IMR-90 (cell line): ENCODE measurements around the gene RUNX3. TPM values are rescaled to one million over a fixed set of nuclear protein-coding genes. Genes with fewer than 3 reads are reported as not detected.

Source experiments
- ATAC-seq: fragments of 200-7000 bp; cut with Tn5 transposase; 2 replicates; pipeline ENCODE4 v1.9.1; 2020; ENCODE audit warnings: low read depth, mild to moderate bottlenecking, moderate library complexity
- BruUV-seq: library from RNA; stranded (reverse); fragments of 400-500 nt; replicated peaks from 2 replicates; lab custom pipeline; 2021; lab: Mats Ljungman, UMichigan
- CTCF ChIA-PET: fragments of 300-600 bp; formaldehyde crosslinking; extraction: SDS; loops from one replicate; lab custom pipeline; 2021; ENCODE audit warnings: antibody characterized with exemption; lab: Yijun Ruan, JAX
- POLR2A ChIA-PET: fragments of 300-600 bp; sonication (Branson Sonifier 250); formaldehyde crosslinking; loops from one replicate; lab custom pipeline; 2022; ENCODE audit warnings: antibody characterized with exemption; ENCODE audit not compliant: unreplicated experiment; lab: Charles Lee
- DNase-seq: peaks from one replicate; pipeline ENCODE4 v3.0.0; 2013
- H2AFZ ChIP-seq: replicated peaks from 2 replicates; pipeline ENCODE3; 2013; ENCODE audit warnings: low read length, mild to moderate bottlenecking; ENCODE audit not compliant: poor library complexity
- H2AK5ac ChIP-seq: 2 replicates; pipeline ENCODE4 v1.6.1; 2013; ENCODE audit warnings: low read depth, low read length, inconsistent platforms
- H2AK9ac ChIP-seq: replicated peaks from 2 replicates; pipeline ENCODE3; 2013; ENCODE audit warnings: mild to moderate bottlenecking, low read depth, low read length, moderate library complexity; ENCODE audit not compliant: poor library complexity
- H2BK120ac ChIP-seq: 2 replicates; pipeline ENCODE4 v1.6.1; 2013; ENCODE audit warnings: low read depth, low read length, inconsistent platforms
- H2BK15ac ChIP-seq: 3 replicates; pipeline ENCODE4 v1.6.1; 2013; ENCODE audit warnings: low read depth, low read length, inconsistent platforms
- H2BK20ac ChIP-seq: 2 replicates; pipeline ENCODE4 v1.6.1; 2013; ENCODE audit warnings: low read depth, mild to moderate bottlenecking, inconsistent platforms, low read length, moderate library complexity
- H2BK5ac ChIP-seq: 2 replicates; pipeline ENCODE4 v1.6.1; 2013; ENCODE audit warnings: mild to moderate bottlenecking, low read depth, low read length, inconsistent platforms; ENCODE audit not compliant: poor library complexity, severe bottlenecking
- H3K14ac ChIP-seq: replicated peaks from 2 replicates; pipeline ENCODE4 v1.6.1; 2013; ENCODE audit warnings: low read depth, low read length, inconsistent platforms
- H3K18ac ChIP-seq: 2 replicates; pipeline ENCODE4 v1.6.1; 2013; ENCODE audit warnings: low read depth, low read length, control low read depth
- H3K23ac ChIP-seq: 2 replicates; pipeline ENCODE4 v1.6.1; 2013; ENCODE audit warnings: low read depth, low read length, inconsistent platforms
- H3K27ac ChIP-seq: 2 replicates; pipeline ENCODE4 v1.5.1; 2013; ENCODE audit warnings: mild to moderate bottlenecking, control low read depth, low read length; ENCODE audit not compliant: insufficient read depth
- H3K27me3 ChIP-seq: 2 replicates; pipeline ENCODE4 v1.6.1; 2013; ENCODE audit warnings: low read length; ENCODE audit not compliant: control insufficient read depth, insufficient read depth
- H3K36me3 ChIP-seq: 2 replicates; pipeline ENCODE4 v1.6.1; 2013; ENCODE audit warnings: low read length, mixed read lengths; ENCODE audit not compliant: control insufficient read depth, insufficient read depth
- H3K4ac ChIP-seq: 2 replicates; pipeline ENCODE4 v1.6.1; 2013; ENCODE audit warnings: low read depth, low read length, inconsistent platforms
- H3K4me1 ChIP-seq: 2 replicates; pipeline ENCODE4 v1.6.1; 2013; ENCODE audit warnings: low read length, mixed read lengths; ENCODE audit not compliant: control insufficient read depth, insufficient read depth
- H3K4me2 ChIP-seq: 2 replicates; pipeline ENCODE4 v1.6.1; 2013; ENCODE audit warnings: low read depth, mild to moderate bottlenecking, control low read depth, low read length, moderate library complexity
- H3K4me3 ChIP-seq: 2 replicates; pipeline ENCODE4 v1.5.1; 2013; ENCODE audit warnings: low read depth, mild to moderate bottlenecking, control low read depth, low read length, moderate library complexity; ENCODE audit not compliant: insufficient read depth
- H3K56ac ChIP-seq: 2 replicates; pipeline ENCODE4 v1.6.1; 2013; ENCODE audit warnings: low read length, inconsistent platforms; ENCODE audit not compliant: insufficient read depth; ENCODE audit errors: extremely low read depth
- H3K79me1 ChIP-seq, 2 experiments: 2 replicates each; pipeline ENCODE4 v1.6.1; 2013; ENCODE audit warnings: low read length in 2 of 2, inconsistent platforms in 1 of 2, low read depth in 1 of 2
- H3K9ac ChIP-seq: 2 replicates; pipeline ENCODE4 v1.6.1; 2013; ENCODE audit warnings: low read depth, low read length, control low read depth
- H3K9me1 ChIP-seq: 2 replicates; pipeline ENCODE4 v1.6.1; 2013; ENCODE audit warnings: low read length, inconsistent platforms; ENCODE audit not compliant: insufficient read depth
- H3K9me3 ChIP-seq: 2 replicates; pipeline ENCODE4 v1.6.1; 2013; ENCODE audit warnings: low read length; ENCODE audit not compliant: control insufficient read depth, insufficient read depth
- H4K20me1 ChIP-seq: 2 replicates; pipeline ENCODE4 v1.6.1; 2013; ENCODE audit warnings: low read length, inconsistent platforms; ENCODE audit not compliant: insufficient read depth
- H4K5ac ChIP-seq: 2 replicates; pipeline ENCODE4 v1.6.1; 2013; ENCODE audit warnings: mild to moderate bottlenecking, low read depth, low read length, control low read depth
- H4K8ac ChIP-seq, 2 experiments: 2 replicates each; pipeline ENCODE4 v1.6.1; 2013; ENCODE audit warnings: low read depth in 2 of 2, low read length in 2 of 2, control low read depth in 1 of 2, inconsistent platforms in 1 of 2
- H4K91ac ChIP-seq: 2 replicates; pipeline ENCODE4 v1.6.1; 2013; ENCODE audit warnings: low read depth, low read length, inconsistent platforms; ENCODE audit not compliant: insufficient read depth
- BHLHE40 ChIP-seq: fragments of 150-350 bp; IDR thresholded peaks from 2 replicates; pipeline ENCODE4 v1.6.1; 2016; ENCODE audit warnings: mild to moderate bottlenecking, low read depth, low read length
- CEBPB ChIP-seq: IDR thresholded peaks from 2 replicates; pipeline ENCODE4 v1.6.1; 2012; ENCODE audit warnings: low read depth, low read length, improper control_type of control experiment
- CHD1 ChIP-seq: IDR thresholded peaks from 2 replicates; pipeline ENCODE4 v1.6.1; 2012; ENCODE audit warnings: low read depth, low read length, improper control_type of control experiment
- ELK1 ChIP-seq: fragments of 150-350 bp; IDR thresholded peaks from 2 replicates; pipeline ENCODE4 v1.6.1; 2016; ENCODE audit warnings: low read depth, mild to moderate bottlenecking, low read length, moderate library complexity, borderline replicate concordance
- FOS ChIP-seq: fragments of 150-350 bp; IDR thresholded peaks from 2 replicates; pipeline ENCODE4 v1.6.1; 2016; ENCODE audit warnings: low read depth, low read length
- MAFK ChIP-seq: IDR thresholded peaks from 2 replicates; pipeline ENCODE4 v1.6.1; 2012; ENCODE audit warnings: low read depth, low read length, improper control_type of control experiment
- MAZ ChIP-seq: IDR thresholded peaks from 2 replicates; pipeline ENCODE4 v1.6.1; 2012; ENCODE audit warnings: low read depth, mild to moderate bottlenecking, low read length, improper control_type of control experiment, moderate library complexity, borderline replicate concordance
- MXI1 ChIP-seq: IDR thresholded peaks from 2 replicates; pipeline ENCODE4 v1.6.1; 2012; ENCODE audit warnings: low read depth, mild to moderate bottlenecking, low read length, moderate library complexity, borderline replicate concordance
- NFE2L2 ChIP-seq: fragments of 150-350 bp; IDR thresholded peaks from 2 replicates; pipeline ENCODE4 v1.6.1; 2016; ENCODE audit warnings: low read depth, mild to moderate bottlenecking, low read length
- POLR2A ChIP-seq: IDR thresholded peaks from 2 replicates; pipeline ENCODE4 v1.6.1; 2012; ENCODE audit warnings: mild to moderate bottlenecking, low read depth, low read length
- RAD21 ChIP-seq: IDR thresholded peaks from 2 replicates; pipeline ENCODE4 v1.6.1; 2012; ENCODE audit warnings: low read length, improper control_type of control experiment
- RCOR1 ChIP-seq: IDR thresholded peaks from 2 replicates; pipeline ENCODE4 v1.6.1; 2012; ENCODE audit warnings: mild to moderate bottlenecking, low read length, improper control_type of control experiment; ENCODE audit not compliant: insufficient replicate concordance
- RFX5 ChIP-seq: IDR thresholded peaks from 2 replicates; pipeline ENCODE4 v1.8.0; 2012; ENCODE audit warnings: low read depth, mild to moderate bottlenecking, low read length, moderate library complexity
- SMC3 ChIP-seq: fragments of 150-350 bp; IDR thresholded peaks from 2 replicates; pipeline ENCODE4 v1.6.1; 2016; ENCODE audit warnings: low read depth, mild to moderate bottlenecking, antibody characterized with exemption, low read length, moderate library complexity
- WGBS, 2 experiments: methylation state at CpG; one replicate each; pipeline versions ENCODE4 v1.1.5 to v1.1.7; 2013; ENCODE audit warnings: missing lambda C conversion rate in 2 of 2; ENCODE audit not compliant: insufficient read length in 1 of 2; ENCODE audit errors: extremely low coverage in 2 of 2; 5-methylcytosine and 5-hydroxymethylcytosine counted together
- dilution Hi-C: fragments of 300-500 bp; cut with HindIII; formaldehyde crosslinking; loops from one replicate; pipeline ENCODE4 v1.14.3; 2018; ENCODE audit warnings: low sequenced_read_pairs; ENCODE audit not compliant: unreplicated experiment
- in situ Hi-C: fragments of 300-500 bp; cut with MboI; formaldehyde crosslinking; loops from 3 replicates; pipeline ENCODE4 v1.14.3; 2019; ENCODE audit warnings: low sequenced_read_pairs, inconsistent platforms, mixed read lengths
- intact Hi-C: fragments of 100-400 bp; cut with micrococcal nuclease; formaldehyde crosslinking; loops from 2 replicates; pipeline ENCODE4 v1.10.0; 2022
- polyA plus RNA-seq, 3 experiments: library from polyadenylated mRNA; depleted of rRNA; stranded (reverse); fragments of >200 nt; gene quantifications; 2 replicates each; pipeline ENCODE4 v1.2.3, GENCODE V29; 2012; ENCODE audit warnings: low replicate concordance in 1 of 3
- total RNA-seq: library from RNA; depleted of rRNA; stranded (reverse); fragments of >200 nt; gene quantifications from 2 replicates; pipeline ENCODE4 v1.2.3, GENCODE V29; 2012
- TF ChIP-seq, protein P1 (sequence below): conservative IDR thresholded peaks from 2 replicates; pipeline ENCODE4 v1.5.1; 2012; ENCODE audit warnings: mild to moderate bottlenecking, low read depth, low read length, improper control_type of control experiment
- TF ChIP-seq, protein P2 (sequence below): fragments of 150-350 bp; IDR thresholded peaks from 2 replicates; pipeline ENCODE4 v1.6.1; 2017; ENCODE audit warnings: mild to moderate bottlenecking, antibody characterized with exemption, low read length, low read depth

Gene RUNX3
- total and polyA plus RNA-seq, 2 of the 4 experiments (the other 2 are of a cell fraction) = 0.07 TPM; not detected in 1

- TF ChIP-seq MXI1 (no peak), MAZ (no peak), CEBPB (no peak), MAFK (no peak), POLR2A (no peak), BHLHE40 (no peak), ELK1 (no peak), RFX5 (no peak), NFE2L2 (no peak), SMC3 (no peak), FOS (no peak), CHD1 (no peak), RCOR1 (no peak), RAD21 (no peak)
- TF ChIP-seq, protein P1, sequence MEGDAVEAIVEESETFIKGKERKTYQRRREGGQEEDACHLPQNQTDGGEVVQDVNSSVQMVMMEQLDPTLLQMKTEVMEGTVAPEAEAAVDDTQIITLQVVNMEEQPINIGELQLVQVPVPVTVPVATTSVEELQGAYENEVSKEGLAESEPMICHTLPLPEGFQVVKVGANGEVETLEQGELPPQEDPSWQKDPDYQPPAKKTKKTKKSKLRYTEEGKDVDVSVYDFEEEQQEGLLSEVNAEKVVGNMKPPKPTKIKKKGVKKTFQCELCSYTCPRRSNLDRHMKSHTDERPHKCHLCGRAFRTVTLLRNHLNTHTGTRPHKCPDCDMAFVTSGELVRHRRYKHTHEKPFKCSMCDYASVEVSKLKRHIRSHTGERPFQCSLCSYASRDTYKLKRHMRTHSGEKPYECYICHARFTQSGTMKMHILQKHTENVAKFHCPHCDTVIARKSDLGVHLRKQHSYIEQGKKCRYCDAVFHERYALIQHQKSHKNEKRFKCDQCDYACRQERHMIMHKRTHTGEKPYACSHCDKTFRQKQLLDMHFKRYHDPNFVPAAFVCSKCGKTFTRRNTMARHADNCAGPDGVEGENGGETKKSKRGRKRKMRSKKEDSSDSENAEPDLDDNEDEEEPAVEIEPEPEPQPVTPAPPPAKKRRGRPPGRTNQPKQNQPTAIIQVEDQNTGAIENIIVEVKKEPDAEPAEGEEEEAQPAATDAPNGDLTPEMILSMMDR = no peak
- TF ChIP-seq, protein P2, sequence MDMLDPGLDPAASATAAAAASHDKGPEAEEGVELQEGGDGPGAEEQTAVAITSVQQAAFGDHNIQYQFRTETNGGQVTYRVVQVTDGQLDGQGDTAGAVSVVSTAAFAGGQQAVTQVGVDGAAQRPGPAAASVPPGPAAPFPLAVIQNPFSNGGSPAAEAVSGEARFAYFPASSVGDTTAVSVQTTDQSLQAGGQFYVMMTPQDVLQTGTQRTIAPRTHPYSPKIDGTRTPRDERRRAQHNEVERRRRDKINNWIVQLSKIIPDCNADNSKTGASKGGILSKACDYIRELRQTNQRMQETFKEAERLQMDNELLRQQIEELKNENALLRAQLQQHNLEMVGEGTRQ = no peak
- H2BK5ac ChIP-seq = no peak overlapping the region
- H3K27ac ChIP-seq = no peak overlapping the region
- BruUV-seq = no TSS peak
- ChIA-PET CTCF (no interaction called here), POLR2A (no interaction called here)
- H2BK120ac ChIP-seq = peak overlapping the region; percentile 96
- peaks cover 35% of the 10 kb centered on the region for H3K4me1 ChIP-seq
- no peak overlapping the region for H3K4me3 ChIP-seq
- H4K20me1 ChIP-seq = no peaks in the 10 kb centered on the region
- H3K56ac ChIP-seq = no peak overlapping the region
- H3K79me1 ChIP-seq = peaks cover 0 to 16% of the 10 kb centered on the region in 2 experiments; a peak in 3 of 4 replicates
- H4K8ac ChIP-seq = peak overlapping the region in 1 of 2 experiments; percentile 89; a peak in 2 of 4 replicates
- no peaks in the 10 kb centered on the region; the same call in 1 of the 2 replicates for H3K27me3 ChIP-seq
- intact Hi-C loops = no loop called here
- no peak overlapping the region for H4K5ac ChIP-seq
- H2AK9ac ChIP-seq = no peak overlapping the region
- in situ Hi-C loops = no loop called here
- dilution Hi-C loops = no loop called here
- no peak overlapping the region for H3K23ac ChIP-seq
- peaks cover 30% of the 10 kb centered on the region for H3K9me1 ChIP-seq
- peak overlapping the region; percentile 71; the same call in 2 of the 3 replicates for H2BK15ac ChIP-seq
- ATAC-seq (no peak), DNase-seq (no peak)
- H2AK5ac ChIP-seq = peak overlapping the region; percentile 96
- H3K4ac ChIP-seq = peak overlapping the region; percentile 91
- H3K4me2 ChIP-seq = no peak overlapping the region
- peak overlapping the region; percentile 94 for H4K91ac ChIP-seq
- H3K14ac ChIP-seq = peak overlapping the region; percentile 96; the same call in 1 of the 2 replicates
- no peak overlapping the region for H3K9ac ChIP-seq
- no peak overlapping the region; the same call in 1 of the 2 replicates for H3K18ac ChIP-seq
- no peaks in the 10 kb centered on the region for H3K9me3 ChIP-seq
- H2AFZ ChIP-seq = no peak overlapping the region
- no CpG with 5 or more reads among the region's 6 CpGs for WGBS, 2 experiments
- no peaks in the 10 kb centered on the region for H3K36me3 ChIP-seq
- H2BK20ac ChIP-seq = peak overlapping the region; percentile 98
These were observed 23.9 kb upstream of the RUNX3 start for GRCh38 chr1:24954022-24954421.
